GM12801 (cell line): ENCODE measurements around the gene TPD52L1.

Experiments used
- CTCF ChIP-seq: IDR thresholded peaks from one replicate; pipeline ENCODE4 v1.5.1; 2011; ENCODE audit warnings: control low read depth; ENCODE audit not compliant: insufficient read length; ENCODE audit errors: extremely low read depth

Gene TPD52L1

GRCh38 chr6:125114248-125114858 lies 39.2 kb upstream of the TPD52L1 start:
- TF ChIP-seq CTCF, result no peak

GRCh38 chr6:125116170-125116569 lies 37.4 kb upstream of the TPD52L1 start:
- no peak for TF ChIP-seq CTCF

GRCh38 chr6:125116710-125117109 lies 36.9 kb upstream of the TPD52L1 start:
- TF ChIP-seq CTCF, result no peak

GRCh38 chr6:125117818-125118217 lies 35.8 kb upstream of the TPD52L1 start:
- no peak for TF ChIP-seq CTCF

GRCh38 chr6:125120054-125120590 lies 33.5 kb upstream of the TPD52L1 start:
- TF ChIP-seq CTCF, result no peak

- no peak for TF ChIP-seq CTCF
Measured at GRCh38 chr6:125121894-125122293, 31.7 kb upstream of the TPD52L1 start.

GRCh38 chr6:125123051-125123450 lies 30.5 kb upstream of the TPD52L1 start:
- TF ChIP-seq CTCF, result no peak
